IMR-90 (cell line): ENCODE data around the gene JMJD6. TPM values are rescaled to one million over a fixed set of nuclear protein-coding genes. Genes with fewer than 3 reads are reported as not detected.
A peak's percentile ranks its signal among the peaks of the same experiment; 100 is the strongest.

Experiments
- ATAC-seq: fragments of 200-7000 bp; cut with Tn5 transposase; 2 replicates; pipeline ENCODE4 v1.9.1; 2020; ENCODE audit warnings: low read depth, mild to moderate bottlenecking, moderate library complexity
- BruUV-seq: library from RNA; stranded (reverse); fragments of 400-500 nt; replicated peaks from 2 replicates; lab custom pipeline; 2021; lab: Mats Ljungman, UMichigan
- CTCF ChIA-PET: fragments of 300-600 bp; formaldehyde crosslinking; extraction: SDS; loops from one replicate; lab custom pipeline; 2021; ENCODE audit warnings: antibody characterized with exemption; lab: Yijun Ruan, JAX
- POLR2A ChIA-PET: fragments of 300-600 bp; sonication (Branson Sonifier 250); formaldehyde crosslinking; loops from one replicate; lab custom pipeline; 2022; ENCODE audit warnings: antibody characterized with exemption; ENCODE audit not compliant: unreplicated experiment; lab: Charles Lee
- DNase-seq: peaks from one replicate; pipeline ENCODE4 v3.0.0; 2013
- H2AFZ ChIP-seq: replicated peaks from 2 replicates; pipeline ENCODE3; 2013; ENCODE audit warnings: low read length, mild to moderate bottlenecking; ENCODE audit not compliant: poor library complexity
- H2AK5ac ChIP-seq: 2 replicates; pipeline ENCODE4 v1.6.1; 2013; ENCODE audit warnings: low read depth, low read length, inconsistent platforms
- H2AK9ac ChIP-seq: replicated peaks from 2 replicates; pipeline ENCODE3; 2013; ENCODE audit warnings: mild to moderate bottlenecking, low read depth, low read length, moderate library complexity; ENCODE audit not compliant: poor library complexity
- H2BK120ac ChIP-seq: 2 replicates; pipeline ENCODE4 v1.6.1; 2013; ENCODE audit warnings: low read depth, low read length, inconsistent platforms
- H2BK15ac ChIP-seq: 3 replicates; pipeline ENCODE4 v1.6.1; 2013; ENCODE audit warnings: low read depth, low read length, inconsistent platforms
- H2BK20ac ChIP-seq: 2 replicates; pipeline ENCODE4 v1.6.1; 2013; ENCODE audit warnings: low read depth, mild to moderate bottlenecking, inconsistent platforms, low read length, moderate library complexity
- H2BK5ac ChIP-seq: 2 replicates; pipeline ENCODE4 v1.6.1; 2013; ENCODE audit warnings: mild to moderate bottlenecking, low read depth, low read length, inconsistent platforms; ENCODE audit not compliant: poor library complexity, severe bottlenecking
- H3K14ac ChIP-seq: replicated peaks from 2 replicates; pipeline ENCODE4 v1.6.1; 2013; ENCODE audit warnings: low read depth, low read length, inconsistent platforms
- H3K18ac ChIP-seq: 2 replicates; pipeline ENCODE4 v1.6.1; 2013; ENCODE audit warnings: low read depth, low read length, control low read depth
- H3K23ac ChIP-seq: 2 replicates; pipeline ENCODE4 v1.6.1; 2013; ENCODE audit warnings: low read depth, low read length, inconsistent platforms
- H3K27ac ChIP-seq: 2 replicates; pipeline ENCODE4 v1.5.1; 2013; ENCODE audit warnings: mild to moderate bottlenecking, control low read depth, low read length; ENCODE audit not compliant: insufficient read depth
- H3K27me3 ChIP-seq: 2 replicates; pipeline ENCODE4 v1.6.1; 2013; ENCODE audit warnings: low read length; ENCODE audit not compliant: control insufficient read depth, insufficient read depth
- H3K36me3 ChIP-seq: 2 replicates; pipeline ENCODE4 v1.6.1; 2013; ENCODE audit warnings: low read length, mixed read lengths; ENCODE audit not compliant: control insufficient read depth, insufficient read depth
- H3K4ac ChIP-seq: 2 replicates; pipeline ENCODE4 v1.6.1; 2013; ENCODE audit warnings: low read depth, low read length, inconsistent platforms
- H3K4me1 ChIP-seq: 2 replicates; pipeline ENCODE4 v1.6.1; 2013; ENCODE audit warnings: low read length, mixed read lengths; ENCODE audit not compliant: control insufficient read depth, insufficient read depth
- H3K4me2 ChIP-seq: 2 replicates; pipeline ENCODE4 v1.6.1; 2013; ENCODE audit warnings: low read depth, mild to moderate bottlenecking, control low read depth, low read length, moderate library complexity
- H3K4me3 ChIP-seq: 2 replicates; pipeline ENCODE4 v1.5.1; 2013; ENCODE audit warnings: low read depth, mild to moderate bottlenecking, control low read depth, low read length, moderate library complexity; ENCODE audit not compliant: insufficient read depth
- H3K56ac ChIP-seq: 2 replicates; pipeline ENCODE4 v1.6.1; 2013; ENCODE audit warnings: low read length, inconsistent platforms; ENCODE audit not compliant: insufficient read depth; ENCODE audit errors: extremely low read depth
- H3K79me1 ChIP-seq, 2 experiments: 2 replicates each; pipeline ENCODE4 v1.6.1; 2013; ENCODE audit warnings: low read length in 2 of 2, inconsistent platforms in 1 of 2, low read depth in 1 of 2
- H3K9ac ChIP-seq: 2 replicates; pipeline ENCODE4 v1.6.1; 2013; ENCODE audit warnings: low read depth, low read length, control low read depth
- H3K9me1 ChIP-seq: 2 replicates; pipeline ENCODE4 v1.6.1; 2013; ENCODE audit warnings: low read length, inconsistent platforms; ENCODE audit not compliant: insufficient read depth
- H3K9me3 ChIP-seq: 2 replicates; pipeline ENCODE4 v1.6.1; 2013; ENCODE audit warnings: low read length; ENCODE audit not compliant: control insufficient read depth, insufficient read depth
- H4K20me1 ChIP-seq: 2 replicates; pipeline ENCODE4 v1.6.1; 2013; ENCODE audit warnings: low read length, inconsistent platforms; ENCODE audit not compliant: insufficient read depth
- H4K5ac ChIP-seq: 2 replicates; pipeline ENCODE4 v1.6.1; 2013; ENCODE audit warnings: mild to moderate bottlenecking, low read depth, low read length, control low read depth
- H4K8ac ChIP-seq, 2 experiments: 2 replicates each; pipeline ENCODE4 v1.6.1; 2013; ENCODE audit warnings: low read depth in 2 of 2, low read length in 2 of 2, control low read depth in 1 of 2, inconsistent platforms in 1 of 2
- H4K91ac ChIP-seq: 2 replicates; pipeline ENCODE4 v1.6.1; 2013; ENCODE audit warnings: low read depth, low read length, inconsistent platforms; ENCODE audit not compliant: insufficient read depth
- BHLHE40 ChIP-seq: fragments of 150-350 bp; IDR thresholded peaks from 2 replicates; pipeline ENCODE4 v1.6.1; 2016; ENCODE audit warnings: mild to moderate bottlenecking, low read depth, low read length
- CEBPB ChIP-seq: IDR thresholded peaks from 2 replicates; pipeline ENCODE4 v1.6.1; 2012; ENCODE audit warnings: low read depth, low read length, improper control_type of control experiment
- CHD1 ChIP-seq: IDR thresholded peaks from 2 replicates; pipeline ENCODE4 v1.6.1; 2012; ENCODE audit warnings: low read depth, low read length, improper control_type of control experiment
- ELK1 ChIP-seq: fragments of 150-350 bp; IDR thresholded peaks from 2 replicates; pipeline ENCODE4 v1.6.1; 2016; ENCODE audit warnings: low read depth, mild to moderate bottlenecking, low read length, moderate library complexity, borderline replicate concordance
- FOS ChIP-seq: fragments of 150-350 bp; IDR thresholded peaks from 2 replicates; pipeline ENCODE4 v1.6.1; 2016; ENCODE audit warnings: low read depth, low read length
- MAFK ChIP-seq: IDR thresholded peaks from 2 replicates; pipeline ENCODE4 v1.6.1; 2012; ENCODE audit warnings: low read depth, low read length, improper control_type of control experiment
- MAZ ChIP-seq: IDR thresholded peaks from 2 replicates; pipeline ENCODE4 v1.6.1; 2012; ENCODE audit warnings: low read depth, mild to moderate bottlenecking, low read length, improper control_type of control experiment, moderate library complexity, borderline replicate concordance
- MXI1 ChIP-seq: IDR thresholded peaks from 2 replicates; pipeline ENCODE4 v1.6.1; 2012; ENCODE audit warnings: low read depth, mild to moderate bottlenecking, low read length, moderate library complexity, borderline replicate concordance
- POLR2A ChIP-seq: IDR thresholded peaks from 2 replicates; pipeline ENCODE4 v1.6.1; 2012; ENCODE audit warnings: mild to moderate bottlenecking, low read depth, low read length
- RFX5 ChIP-seq: IDR thresholded peaks from 2 replicates; pipeline ENCODE4 v1.8.0; 2012; ENCODE audit warnings: low read depth, mild to moderate bottlenecking, low read length, moderate library complexity
- SMC3 ChIP-seq: fragments of 150-350 bp; IDR thresholded peaks from 2 replicates; pipeline ENCODE4 v1.6.1; 2016; ENCODE audit warnings: low read depth, mild to moderate bottlenecking, antibody characterized with exemption, low read length, moderate library complexity
- USF2 ChIP-seq: fragments of 150-350 bp; IDR thresholded peaks from 2 replicates; pipeline ENCODE4 v1.6.1; 2017; ENCODE audit warnings: mild to moderate bottlenecking, antibody characterized with exemption, low read length, low read depth
- WGBS, 2 experiments: methylation state at CpG; one replicate each; pipeline versions ENCODE4 v1.1.5 to v1.1.7; 2013; ENCODE audit warnings: missing lambda C conversion rate in 2 of 2; ENCODE audit not compliant: insufficient read length in 1 of 2; ENCODE audit errors: extremely low coverage in 2 of 2; 5-methylcytosine and 5-hydroxymethylcytosine counted together
- dilution Hi-C: fragments of 300-500 bp; cut with HindIII; formaldehyde crosslinking; loops from one replicate; pipeline ENCODE4 v1.14.3; 2018; ENCODE audit warnings: low sequenced_read_pairs; ENCODE audit not compliant: unreplicated experiment
- in situ Hi-C: fragments of 300-500 bp; cut with MboI; formaldehyde crosslinking; loops from 3 replicates; pipeline ENCODE4 v1.14.3; 2019; ENCODE audit warnings: low sequenced_read_pairs, inconsistent platforms, mixed read lengths
- intact Hi-C: fragments of 100-400 bp; cut with micrococcal nuclease; formaldehyde crosslinking; loops from 2 replicates; pipeline ENCODE4 v1.10.0; 2022
- polyA plus RNA-seq, 3 experiments: library from polyadenylated mRNA; depleted of rRNA; stranded (reverse); fragments of >200 nt; gene quantifications; 2 replicates each; pipeline ENCODE4 v1.2.3, GENCODE V29; 2012; ENCODE audit warnings: low replicate concordance in 1 of 3
- total RNA-seq: library from RNA; depleted of rRNA; stranded (reverse); fragments of >200 nt; gene quantifications from 2 replicates; pipeline ENCODE4 v1.2.3, GENCODE V29; 2012
- TF ChIP-seq, protein P1 (sequence below): conservative IDR thresholded peaks from 2 replicates; pipeline ENCODE4 v1.5.1; 2012; ENCODE audit warnings: mild to moderate bottlenecking, low read depth, low read length, improper control_type of control experiment

Gene JMJD6
- total and polyA plus RNA-seq, 2 of the 4 experiments (the other 2 are of a cell fraction) = 24.4 to 33.7 TPM

- H3K23ac ChIP-seq = peak overlapping the region; percentile 79; the same call in 1 of the 2 replicates
- no peak overlapping the region for H2BK20ac ChIP-seq
- in situ Hi-C loops (no loop called here), intact Hi-C loops (loop anchor here (1.0 to 2.0 kb wide), 2 partner anchors 7 to 339 kb away; no protein-coding TSS in a partner anchor), dilution Hi-C loops (no loop called here)
- H3K4me1 ChIP-seq = peaks cover 8% of the 10 kb centered on the region
- no peak overlapping the region; the same call in 1 of the 2 replicates for H4K5ac ChIP-seq
- H4K8ac ChIP-seq = peak overlapping the region in 1 of 2 experiments; percentile 7; a peak in 1 of 4 replicates
- H2AK9ac ChIP-seq = no peak overlapping the region
- ChIA-PET POLR2A (no interaction called here), CTCF (interaction anchor here (0.8 kb wide), 1 partner anchor 104 kb away, joined by 5 read pairs; no protein-coding TSS in a partner anchor)
- peak overlapping the region; percentile 17 for H2BK5ac ChIP-seq
- peak overlapping the region; percentile 87 for H3K14ac ChIP-seq
- H3K4me3 ChIP-seq = peak overlapping the region; percentile 81
- H3K9me3 ChIP-seq = no peaks in the 10 kb centered on the region
- H3K9me1 ChIP-seq = 0 out of 2 replicates have a peak, but pooled peaks cover 2% of the 10 kb centered on the region
- H3K4me2 ChIP-seq = peak overlapping the region; percentile 66
- no TSS peak for BruUV-seq
- H3K36me3 ChIP-seq = peaks cover 22% of the 10 kb centered on the region
- DNase-seq (no peak), ATAC-seq (no peak)
- H2BK15ac ChIP-seq = no peak overlapping the region
- 79% methylated on average over 8 of the region's 18 CpGs; no CpG with 5 or more reads in 1 of the 2 experiments for WGBS, 2 experiments
- TF ChIP-seq CEBPB = no peak
- TF ChIP-seq MAZ = no peak
- TF ChIP-seq ELK1 = no peak
- no peak for TF ChIP-seq POLR2A
- no peak for TF ChIP-seq SMC3
- no peak for TF ChIP-seq MXI1
- TF ChIP-seq FOS = no peak
- no peak for TF ChIP-seq USF2
- TF ChIP-seq MAFK = no peak
- no peak for TF ChIP-seq CHD1
- no peak for TF ChIP-seq RFX5
- TF ChIP-seq BHLHE40 = no peak
- TF ChIP-seq, protein P1, sequence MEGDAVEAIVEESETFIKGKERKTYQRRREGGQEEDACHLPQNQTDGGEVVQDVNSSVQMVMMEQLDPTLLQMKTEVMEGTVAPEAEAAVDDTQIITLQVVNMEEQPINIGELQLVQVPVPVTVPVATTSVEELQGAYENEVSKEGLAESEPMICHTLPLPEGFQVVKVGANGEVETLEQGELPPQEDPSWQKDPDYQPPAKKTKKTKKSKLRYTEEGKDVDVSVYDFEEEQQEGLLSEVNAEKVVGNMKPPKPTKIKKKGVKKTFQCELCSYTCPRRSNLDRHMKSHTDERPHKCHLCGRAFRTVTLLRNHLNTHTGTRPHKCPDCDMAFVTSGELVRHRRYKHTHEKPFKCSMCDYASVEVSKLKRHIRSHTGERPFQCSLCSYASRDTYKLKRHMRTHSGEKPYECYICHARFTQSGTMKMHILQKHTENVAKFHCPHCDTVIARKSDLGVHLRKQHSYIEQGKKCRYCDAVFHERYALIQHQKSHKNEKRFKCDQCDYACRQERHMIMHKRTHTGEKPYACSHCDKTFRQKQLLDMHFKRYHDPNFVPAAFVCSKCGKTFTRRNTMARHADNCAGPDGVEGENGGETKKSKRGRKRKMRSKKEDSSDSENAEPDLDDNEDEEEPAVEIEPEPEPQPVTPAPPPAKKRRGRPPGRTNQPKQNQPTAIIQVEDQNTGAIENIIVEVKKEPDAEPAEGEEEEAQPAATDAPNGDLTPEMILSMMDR = no peak
- peak overlapping the region; percentile 95 for H3K27ac ChIP-seq
- peak overlapping the region; percentile 18; the same call in 1 of the 2 replicates for H4K91ac ChIP-seq
- H2BK120ac ChIP-seq = no peak overlapping the region
- H3K56ac ChIP-seq = no peak overlapping the region
- H3K9ac ChIP-seq = peak overlapping the region; percentile 94
- peaks cover 37% of the 10 kb centered on the region for H4K20me1 ChIP-seq
- peaks cover 18 to 60% of the 10 kb centered on the region in 2 experiments for H3K79me1 ChIP-seq
- H2AFZ ChIP-seq = no peak overlapping the region
- H3K4ac ChIP-seq = peak overlapping the region; percentile 95; the same call in 1 of the 2 replicates
- H2AK5ac ChIP-seq = peak overlapping the region; percentile 41
- no peak overlapping the region for H3K18ac ChIP-seq
- H3K27me3 ChIP-seq = no peaks in the 10 kb centered on the region
Measured at GRCh38 chr17:76727745-76728456, 1.5 kb upstream of the JMJD6 start.
